GM23338 (cell line): Measurements from ENCODE around the gene WNT2B. TPM values are rescaled to one million over a fixed set of nuclear protein-coding genes. Genes with fewer than 3 reads are reported as not detected.

Experiments used
- ATAC-seq: fragments of 200-7000 bp; cut with Tn5 transposase; 3 replicates; pipeline ENCODE4 v1.9.1; 2020
- DNase-seq: peaks from one replicate; pipeline ENCODE4 v3.0.0-alpha.2; 2015; ENCODE audit warnings: low spot score
- H2AFZ ChIP-seq: fragments of 200-600 bp; sonication (generic); 2 replicates; pipeline ENCODE4 v1.8.0; 2016; ENCODE audit warnings: antibody characterized with exemption, mild to moderate bottlenecking, moderate library complexity
- H3F3A ChIP-seq: fragments of 200-600 bp; sonication (generic); replicated peaks from 2 replicates; pipeline ENCODE4 v1.8.0; 2017; ENCODE audit warnings: antibody characterized with exemption, mixed run types, low read depth
- H3K27ac ChIP-seq: fragments of 200-600 bp; sonication (generic); 2 replicates; pipeline ENCODE4 v1.6.1; 2016; ENCODE audit warnings: low read depth
- H3K27me3 ChIP-seq: fragments of 200-600 bp; sonication (generic); 2 replicates; pipeline ENCODE4 v1.8.0; 2016; ENCODE audit warnings: mild to moderate bottlenecking, mixed run types, moderate library complexity; ENCODE audit not compliant: insufficient read depth
- H3K36me3 ChIP-seq: fragments of 200-600 bp; sonication (generic); 2 replicates; pipeline ENCODE4 v1.8.0; 2016; ENCODE audit warnings: mild to moderate bottlenecking; ENCODE audit not compliant: insufficient read depth
- H3K4me1 ChIP-seq: fragments of 200-600 bp; sonication (generic); 2 replicates; pipeline ENCODE4 v1.8.0; 2016; ENCODE audit warnings: mild to moderate bottlenecking, moderate library complexity; ENCODE audit not compliant: insufficient read depth
- H3K4me2 ChIP-seq: fragments of 200-600 bp; sonication (generic); 2 replicates; pipeline ENCODE4 v1.7.1; 2017; ENCODE audit warnings: mixed run types
- H3K4me3 ChIP-seq: fragments of 200-600 bp; sonication (generic); 2 replicates; pipeline ENCODE4 v1.6.1; 2016; ENCODE audit warnings: mixed run types
- H3K79me2 ChIP-seq: fragments of 200-600 bp; sonication (generic); replicated peaks from 2 replicates; pipeline ENCODE4 v1.8.0; 2017; ENCODE audit warnings: mild to moderate bottlenecking; ENCODE audit not compliant: insufficient read depth
- H3K9me2 ChIP-seq: fragments of 200-600 bp; sonication (generic); 2 replicates; pipeline ENCODE4 v1.8.0; 2017; ENCODE audit not compliant: insufficient read depth
- H4K20me1 ChIP-seq: fragments of 200-600 bp; sonication (generic); replicated peaks from 2 replicates; pipeline ENCODE4 v1.8.0; 2017; ENCODE audit warnings: mild to moderate bottlenecking; ENCODE audit not compliant: insufficient read depth
- H3K27ac Mint-ChIP-seq: 2 replicates; pipeline ENCODE4 v1.8.0; 2020; ENCODE audit warnings: inconsistent platforms, mild to moderate bottlenecking, moderate library complexity, mixed read lengths
- H3K27me3 Mint-ChIP-seq: 3 replicates; pipeline ENCODE4 v1.8.0; 2022; ENCODE audit warnings: low read depth, mild to moderate bottlenecking, moderate library complexity, mixed read lengths, inconsistent platforms; ENCODE audit not compliant: insufficient read depth, poor library complexity
- H3K36me3 Mint-ChIP-seq: 3 replicates; pipeline ENCODE4 v1.8.0; 2021; ENCODE audit warnings: low read depth, mild to moderate bottlenecking, inconsistent platforms, moderate library complexity, mixed read lengths
- H3K4me1 Mint-ChIP-seq: 3 replicates; pipeline ENCODE4 v1.8.0; 2020; ENCODE audit warnings: mild to moderate bottlenecking, inconsistent platforms, mixed read lengths
- H3K4me3 Mint-ChIP-seq: 3 replicates; pipeline ENCODE4 v1.8.0; 2021; ENCODE audit warnings: moderate library complexity, mild to moderate bottlenecking, inconsistent platforms, mixed read lengths
- H3K9me3 Mint-ChIP-seq: 3 replicates; pipeline ENCODE4 v1.8.0; 2020; ENCODE audit warnings: moderate library complexity, mild to moderate bottlenecking, inconsistent platforms, mixed read lengths
- CREB1 ChIP-seq: fragments of 250-450 bp; sonication (Bioruptor Pico); IDR thresholded peaks from 2 replicates; pipeline ENCODE4 v1.5.0; 2020; ENCODE audit warnings: low read depth, mild to moderate bottlenecking, moderate library complexity
- CTCF ChIP-seq, 2 experiments: fragments of 200-600 bp in 1 of 2; sonication (generic) in 1 of 2; conservative IDR thresholded peaks; 2 replicates each; pipeline versions ENCODE4 v1.5.1 to v1.6.1; 2016 to 2017; ENCODE audit warnings: antibody characterized with exemption in 2 of 2, low read depth in 2 of 2, mild to moderate bottlenecking in 2 of 2, moderate library complexity in 1 of 2
- EZH2 ChIP-seq: fragments of 200-600 bp; sonication (generic); IDR thresholded peaks from one replicate; pipeline ENCODE4 v1.8.0; 2017; ENCODE audit warnings: antibody characterized with exemption, mild to moderate bottlenecking, low read depth; ENCODE audit not compliant: unreplicated experiment
- EZH2phosphoT487 ChIP-seq: fragments of 200-600 bp; sonication (generic); IDR thresholded peaks from one replicate; pipeline ENCODE4 v1.8.1; 2018; ENCODE audit warnings: antibody characterized with exemption; ENCODE audit not compliant: unreplicated experiment
- JUNB ChIP-seq: IDR thresholded peaks from one replicate; pipeline ENCODE4 v1.6.1; 2016; ENCODE audit warnings: antibody characterized with exemption; ENCODE audit not compliant: unreplicated experiment
- POLR2AphosphoS5 ChIP-seq: IDR thresholded peaks from 2 replicates; pipeline ENCODE4 v1.6.1; 2016; ENCODE audit warnings: antibody characterized with exemption, low read depth
- REST ChIP-seq: IDR thresholded peaks from one replicate; pipeline ENCODE4 v1.6.1; 2018; ENCODE audit warnings: antibody characterized with exemption; ENCODE audit not compliant: unreplicated experiment
- STAT1 ChIP-seq: IDR thresholded peaks from one replicate; pipeline ENCODE4 v1.6.1; 2016; ENCODE audit warnings: antibody characterized with exemption; ENCODE audit not compliant: unreplicated experiment
- ZNF331 ChIP-seq: fragments of 250-450 bp; sonication (Bioruptor Pico); IDR thresholded peaks from 2 replicates; pipeline ENCODE4 v1.5.0; 2020; ENCODE audit warnings: low read depth, mild to moderate bottlenecking, moderate library complexity
- ZNF462 ChIP-seq: fragments of 250-450 bp; sonication (Bioruptor Pico); IDR thresholded peaks from 2 replicates; pipeline ENCODE4 v1.5.0; 2020; ENCODE audit warnings: mild to moderate bottlenecking, moderate library complexity
- polyA plus RNA-seq: library from polyadenylated mRNA; unstranded; fragments of >200 nt; fragmentation: Nextera tagmentation; extraction: Ambion mirVana; gene quantifications from 2 replicates; pipeline ENCODE4 v1.2.1, GENCODE V29; 2016
- total RNA-seq: library from RNA; depleted of rRNA; stranded (reverse); fragments of >200 nt; shearing (Covaris generic); gene quantifications from 2 replicates; pipeline ENCODE4 v1.2.3, GENCODE V29; 2014

The WNT2B gene
- total and polyA plus RNA-seq, 2 experiments from 2014 or later: 0.50 to 0.90 TPM

- Mint-ChIP-seq H3K9me3 (peaks cover 4% of the 10 kb centered on the region; the same call in 2 of the 3 replicates), H3K36me3 (peaks cover 3% of the 10 kb centered on the region; the same call in 1 of the 3 replicates), H3K4me3 (no peak overlapping the region), H3K27ac (no peak overlapping the region), H3K4me1 (peaks cover 11% of the 10 kb centered on the region), H3K27me3 (peaks cover 3% of the 10 kb centered on the region)
- H4K20me1 ChIP-seq: no peaks in the 10 kb centered on the region
- no peak overlapping the region for H3K4me2 ChIP-seq
- no peak for DNase-seq
- H3K36me3 ChIP-seq: no peaks in the 10 kb centered on the region
- no peak overlapping the region for H3K4me3 ChIP-seq
- ATAC-seq: peak; percentile 61
- H3K4me1 ChIP-seq: no peaks in the 10 kb centered on the region
- H3K79me2 ChIP-seq: no peaks in the 10 kb centered on the region
- H2AFZ ChIP-seq: no peak overlapping the region
- H3K27me3 ChIP-seq: 0 out of 2 replicates have a peak, but pooled peaks cover 6% of the 10 kb centered on the region
- H3K9me2 ChIP-seq: 0 out of 2 replicates have a peak, but pooled peaks cover 5% of the 10 kb centered on the region
- H3K27ac ChIP-seq: no peak overlapping the region
- no peaks in the 10 kb centered on the region for H3F3A ChIP-seq
- TF ChIP-seq CREB1 (no peak), CTCF (conservative IDR thresholded peaks at IDR 0.05; ENCODE audit: low read depth in 2 of 2) (no peak), EZH2 (no peak), ZNF331 (no peak), REST (no peak), STAT1 (no peak), ZNF462 (CRISPR knock-in tag) (no peak), POLR2AphosphoS5 (no peak), JUNB (no peak), EZH2phosphoT487 (no peak)
Measured at GRCh38 chr1:112472142-112472541, 36.6 kb upstream of the WNT2B start.
